Measurements from ENCODE around the gene DDO. TPM values are rescaled to one million over a fixed set of nuclear protein-coding genes. Genes with fewer than 3 reads are reported as not detected.

The DDO gene
- total and polyA plus RNA-seq, 4 donors, result 0.79 to 3.1 (median 2.0) TPM

GRCh38 chr6:110394409-110394808 lies 21.0 kb downstream of the DDO start:
- WGBS, 2 donors, result 96% methylated on average over 4 of the region's 4 CpGs
- TF ChIP-seq CTCF (IDR thresholded peaks at IDR 0.05; ENCODE audit: control extremely low read depth, extremely low read depth), result no peak
- H3K4me3 ChIP-seq, result no peak overlapping the region

GRCh38 chr6:110392727-110393126 lies 22.6 kb downstream of the DDO start:
- ATAC-seq (ENCODE audit: insufficient read depth, low FRiP score), result no peak
- H3K4me3 ChIP-seq, result no peak overlapping the region
- no peaks in the 10 kb centered on the region for H3K36me3 ChIP-seq (ENCODE audit: control insufficient read depth in 4 of 4, insufficient read depth in 4 of 4, low read length in 4 of 4)
- H3K9me3 ChIP-seq (ENCODE audit: control insufficient read depth in 4 of 4, insufficient read depth in 3 of 4, low read length in 3 of 4), result no peaks in the 10 kb centered on the region
- no peak for DNase-seq
- no peak overlapping the region for H3K27ac ChIP-seq (ENCODE audit: low read depth in 1 of 2, low read length in 1 of 2)
- WGBS, 2 donors, result 82 to 83% methylated on average over 9 of the region's 9 CpGs
- TF ChIP-seq CTCF (IDR thresholded peaks at IDR 0.05; ENCODE audit: control extremely low read depth, extremely low read depth), result no peak
- H3K27me3 ChIP-seq (ENCODE audit: control insufficient read depth in 3 of 3, insufficient read depth in 3 of 3, low read length in 2 of 3), result no peaks in the 10 kb centered on the region
- H3K4me1 ChIP-seq (ENCODE audit: control insufficient read depth in 5 of 5, insufficient read depth in 5 of 5, low read length in 5 of 5), result peaks cover 0 to 3% (median 0%) of the 10 kb centered on the region in 5 donors
- H3K9ac ChIP-seq (ENCODE audit: insufficient read depth in 1 of 2, low read length in 2 of 2), result no peak overlapping the region

More at GRCh38 chr6:110394409-110394808, 21.0 kb downstream of the DDO start:
- Histone ChIP-seq H3K9ac (ENCODE audit: insufficient read depth in 1 of 2, low read length in 2 of 2) (no peak overlapping the region), H3K36me3 (ENCODE audit: control insufficient read depth in 4 of 4, insufficient read depth in 4 of 4, low read length in 4 of 4) (no peaks in the 10 kb centered on the region), H3K27me3 (ENCODE audit: control insufficient read depth in 3 of 3, insufficient read depth in 3 of 3, low read length in 2 of 3) (no peaks in the 10 kb centered on the region), H3K9me3 (ENCODE audit: control insufficient read depth in 4 of 4, insufficient read depth in 3 of 4, low read length in 3 of 4) (no peaks in the 10 kb centered on the region), H3K27ac (ENCODE audit: low read depth in 1 of 2, low read length in 1 of 2) (no peak overlapping the region), H3K4me1 (ENCODE audit: control insufficient read depth in 5 of 5, insufficient read depth in 5 of 5, low read length in 5 of 5) (peaks cover 0 to 3% (median 0%) of the 10 kb centered on the region in 5 donors)
- ATAC-seq (ENCODE audit: insufficient read depth, low FRiP score) (no peak), DNase-seq (no peak)

- ATAC-seq (ENCODE audit: insufficient read depth, low FRiP score), result no peak
- no peaks in the 10 kb centered on the region for H3K27me3 ChIP-seq (ENCODE audit: control insufficient read depth in 3 of 3, insufficient read depth in 3 of 3, low read length in 2 of 3)
These were observed 25.0 kb downstream of the DDO start for GRCh38 chr6:110390404-110390803.

More at GRCh38 chr6:110390404-110390803, 25.0 kb downstream of the DDO start:
- no peak overlapping the region for H3K27ac ChIP-seq (ENCODE audit: low read depth in 1 of 2, low read length in 1 of 2)
- H3K4me3 ChIP-seq, result no peak overlapping the region
- peaks cover 0 to 1% (median 0%) of the 10 kb centered on the region in 5 donors for H3K4me1 ChIP-seq (ENCODE audit: control insufficient read depth in 5 of 5, insufficient read depth in 5 of 5, low read length in 5 of 5)
- no peak overlapping the region for H3K9ac ChIP-seq (ENCODE audit: insufficient read depth in 1 of 2, low read length in 2 of 2)
- H3K9me3 ChIP-seq (ENCODE audit: control insufficient read depth in 4 of 4, insufficient read depth in 3 of 4, low read length in 3 of 4), result no peaks in the 10 kb centered on the region
- WGBS, 2 donors, result 26 to 27% methylated on average over 2 of the region's 2 CpGs
- TF ChIP-seq CTCF (IDR thresholded peaks at IDR 0.05; ENCODE audit: control extremely low read depth, extremely low read depth), result no peak
- H3K36me3 ChIP-seq (ENCODE audit: control insufficient read depth in 4 of 4, insufficient read depth in 4 of 4, low read length in 4 of 4), result no peaks in the 10 kb centered on the region
- no peak for DNase-seq

Data from lung (tissue), 12 donors.